Breast epithelium (tissue), 4 donors: Measurements from ENCODE around the gene PRDM13. TPM values are rescaled to one million over a fixed set of nuclear protein-coding genes. Genes with fewer than 3 reads are reported as not detected.

Source experiments
- DNase-seq, 2 donors: peaks; one replicate each; pipeline ENCODE4 v3.0.0-alpha.2; 2019; ENCODE audit warnings: low spot score in 2 of 2
- H3K27ac ChIP-seq, 2 donors: fragments of 200-600 bp; sonication (generic) in 1 of 2; one replicate each; pipeline ENCODE4 v1.5.1; 2016 to 2019; ENCODE audit warnings: mild to moderate bottlenecking in 1 of 2
- H3K27me3 ChIP-seq, 2 donors: fragments of 200-600 bp; sonication (generic) in 1 of 2; one replicate each; pipeline versions ENCODE4 v1.5.1 to v1.6.0; 2017 to 2019; ENCODE audit warnings: control low read depth in 1 of 2, mild to moderate bottlenecking in 1 of 2
- H3K36me3 ChIP-seq: fragments of 200-600 bp; one replicate; pipeline ENCODE4 v1.5.1; 2019
- H3K4me1 ChIP-seq, 2 donors: fragments of 200-600 bp; sonication (generic); one replicate each; pipeline ENCODE4 v1.5.1; 2016 to 2019; ENCODE audit warnings: control low read depth in 1 of 2
- H3K4me3 ChIP-seq, 3 donors: fragments of 200-600 bp; sonication (generic); 1 replicate in 2 of 3; 2 replicates in 1 of 3; pipeline ENCODE4 v1.5.1; 2016 to 2019; ENCODE audit warnings: mild to moderate bottlenecking in 3 of 3, moderate library complexity in 2 of 3
- H3K9me3 ChIP-seq, 2 donors: fragments of 200-600 bp; sonication (generic) in 1 of 2; one replicate each; pipeline ENCODE4 v1.5.1; 2016 to 2019; ENCODE audit warnings: control low read depth in 1 of 2
- POLR2A ChIP-seq: fragments of 450-650 bp; IDR thresholded peaks from one replicate; pipeline ENCODE4 v1.6.1; 2016; ENCODE audit warnings: antibody characterized with exemption, mild to moderate bottlenecking, moderate library complexity
- POLR2AphosphoS5 ChIP-seq, 3 donors: sonication (generic); formaldehyde crosslinking; IDR thresholded peaks; one replicate each; pipeline ENCODE4 v1.6.1; 2017; ENCODE audit warnings: antibody characterized with exemption in 3 of 3
- intact Hi-C: fragments of 100-400 bp; cut with DNase I; formaldehyde crosslinking; loops from one replicate; pipeline ENCODE4 v1.15.1; 2023; ENCODE audit warnings: low total_unique reads
- total RNA-seq, 3 donors: library from RNA; depleted of rRNA; stranded (reverse); fragments of >200 nt; gene quantifications; one replicate each; pipeline ENCODE4 v1.1.0, GENCODE V29; 2016
- TF ChIP-seq, protein P1 (sequence below), 3 donors: fragments of 450-650 bp; IDR thresholded peaks; one replicate each; pipeline ENCODE4 v1.5.1; 2016 to 2017; ENCODE audit warnings: antibody characterized with exemption in 3 of 3, mild to moderate bottlenecking in 3 of 3, moderate library complexity in 3 of 3

Gene PRDM13
- total RNA-seq, 3 donors from 2014 or later, result not detected

DNA sequence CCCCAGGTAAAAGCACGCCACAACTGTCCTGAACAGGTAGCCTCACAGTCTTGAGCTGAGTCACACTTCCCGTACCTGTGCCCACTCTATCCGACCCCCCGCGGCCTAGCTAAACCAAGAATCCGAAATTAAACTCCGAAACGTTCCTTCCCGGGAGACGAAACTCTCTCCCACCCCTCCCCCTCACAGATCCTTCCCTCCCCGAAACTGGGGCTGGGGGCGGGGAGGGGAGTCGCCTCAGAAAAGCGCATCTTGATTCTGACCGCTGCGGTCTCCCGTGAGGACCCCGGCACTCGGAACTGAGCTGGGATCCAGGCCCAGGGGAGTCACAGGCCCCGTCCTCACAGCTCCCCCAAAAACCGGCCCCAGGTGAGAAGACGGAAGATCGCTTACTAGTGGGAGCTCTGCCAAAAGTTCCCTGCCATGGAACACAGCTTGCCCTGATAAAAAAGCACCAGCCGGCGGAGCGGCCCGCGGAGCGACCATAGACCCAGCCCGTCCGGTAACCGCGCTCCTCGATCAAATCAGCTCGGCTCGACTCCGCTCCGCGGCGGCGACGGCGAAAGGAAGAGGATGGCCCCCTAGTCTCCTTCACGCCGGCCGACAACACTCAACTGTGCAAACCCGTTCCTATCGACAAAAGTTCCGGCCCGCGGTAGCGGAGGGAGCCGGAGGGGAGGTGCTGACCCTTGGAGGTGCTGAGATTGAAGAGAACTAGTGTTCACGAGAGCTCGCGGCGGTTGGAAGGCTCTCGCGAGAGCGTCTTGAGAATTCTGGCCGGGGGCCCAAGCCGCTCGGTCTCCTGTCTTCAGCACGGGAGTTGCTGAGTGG is 38.3 kb upstream of the PRDM13 start, which contains the start of gene CCNC:
CCNC (minus strand) TSS at position 558 of the 831 bp plus-strand sequence; CDS start at position 425, 133 bp downstream.
- Histone ChIP-seq H3K4me1 (peaks cover 0 to 16% of the 10 kb centered on the region in 2 donors), H3K27me3 (no peaks in the 10 kb centered on the region), H3K36me3 (no peaks in the 10 kb centered on the region), H3K4me3 (peak within 1 kb of the TSS; percentile 82 to 96 (median 93)), H3K9me3 (no peaks in the 10 kb centered on the region), H3K27ac (peak within 1 kb of the TSS; percentile 91 to 92)
- peak; percentile 92 for DNase-seq
- TF ChIP-seq POLR2AphosphoS5 (IDR thresholded peaks at IDR 0.05), result peak; percentile 79 to 91 (median 90)
- TF ChIP-seq, protein P1, sequence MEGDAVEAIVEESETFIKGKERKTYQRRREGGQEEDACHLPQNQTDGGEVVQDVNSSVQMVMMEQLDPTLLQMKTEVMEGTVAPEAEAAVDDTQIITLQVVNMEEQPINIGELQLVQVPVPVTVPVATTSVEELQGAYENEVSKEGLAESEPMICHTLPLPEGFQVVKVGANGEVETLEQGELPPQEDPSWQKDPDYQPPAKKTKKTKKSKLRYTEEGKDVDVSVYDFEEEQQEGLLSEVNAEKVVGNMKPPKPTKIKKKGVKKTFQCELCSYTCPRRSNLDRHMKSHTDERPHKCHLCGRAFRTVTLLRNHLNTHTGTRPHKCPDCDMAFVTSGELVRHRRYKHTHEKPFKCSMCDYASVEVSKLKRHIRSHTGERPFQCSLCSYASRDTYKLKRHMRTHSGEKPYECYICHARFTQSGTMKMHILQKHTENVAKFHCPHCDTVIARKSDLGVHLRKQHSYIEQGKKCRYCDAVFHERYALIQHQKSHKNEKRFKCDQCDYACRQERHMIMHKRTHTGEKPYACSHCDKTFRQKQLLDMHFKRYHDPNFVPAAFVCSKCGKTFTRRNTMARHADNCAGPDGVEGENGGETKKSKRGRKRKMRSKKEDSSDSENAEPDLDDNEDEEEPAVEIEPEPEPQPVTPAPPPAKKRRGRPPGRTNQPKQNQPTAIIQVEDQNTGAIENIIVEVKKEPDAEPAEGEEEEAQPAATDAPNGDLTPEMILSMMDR (IDR thresholded peaks at IDR 0.05), result no peak
- peak; percentile 56 for TF ChIP-seq POLR2A
- intact Hi-C loops, result loop anchor here (1.0 kb wide), 1 partner anchor 21 kb away; no protein-coding TSS in a partner anchor

DNA sequence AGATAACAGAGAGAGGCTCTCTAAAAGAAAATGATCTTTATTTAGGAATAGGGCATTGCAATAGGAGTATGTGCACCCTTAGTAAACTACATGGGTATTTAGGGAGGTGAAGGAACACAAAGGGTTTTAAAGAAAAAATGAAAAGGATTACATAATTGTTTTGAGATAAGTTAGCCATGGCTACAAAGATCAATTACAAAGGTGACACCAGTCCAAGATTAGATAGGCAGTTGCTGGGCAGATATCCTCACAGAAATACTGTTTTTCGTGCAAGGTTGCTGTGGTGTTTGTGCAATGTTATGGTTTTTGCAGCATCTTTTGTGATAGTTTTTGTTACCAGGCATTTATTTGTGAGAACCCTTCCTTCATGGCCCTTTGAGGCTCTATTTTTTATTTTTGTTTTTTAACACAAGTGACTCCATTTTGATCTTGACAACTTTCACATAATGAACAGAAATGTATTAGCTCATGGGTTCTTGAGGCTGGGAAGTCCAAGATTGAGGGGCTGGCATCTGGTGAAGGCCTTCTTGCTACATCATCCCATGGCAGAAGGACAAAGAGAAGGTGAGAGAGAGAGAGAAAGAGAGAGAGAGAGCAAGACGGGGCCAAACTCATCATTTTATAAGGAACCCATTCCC is 32.5 kb upstream of the PRDM13 start:
- Histone ChIP-seq H3K36me3 (no peaks in the 10 kb centered on the region), H3K27me3 (no peaks in the 10 kb centered on the region), H3K4me3 (no peak overlapping the region), H3K9me3 (no peaks in the 10 kb centered on the region), H3K4me1 (no peaks in the 10 kb centered on the region), H3K27ac (no peak overlapping the region)
- no peak for DNase-seq
- no peak for TF ChIP-seq POLR2AphosphoS5 (IDR thresholded peaks at IDR 0.05)
- no peak for TF ChIP-seq POLR2A
- TF ChIP-seq, protein P1 (IDR thresholded peaks at IDR 0.05), result no peak
- intact Hi-C loops, result no loop called here

DNA sequence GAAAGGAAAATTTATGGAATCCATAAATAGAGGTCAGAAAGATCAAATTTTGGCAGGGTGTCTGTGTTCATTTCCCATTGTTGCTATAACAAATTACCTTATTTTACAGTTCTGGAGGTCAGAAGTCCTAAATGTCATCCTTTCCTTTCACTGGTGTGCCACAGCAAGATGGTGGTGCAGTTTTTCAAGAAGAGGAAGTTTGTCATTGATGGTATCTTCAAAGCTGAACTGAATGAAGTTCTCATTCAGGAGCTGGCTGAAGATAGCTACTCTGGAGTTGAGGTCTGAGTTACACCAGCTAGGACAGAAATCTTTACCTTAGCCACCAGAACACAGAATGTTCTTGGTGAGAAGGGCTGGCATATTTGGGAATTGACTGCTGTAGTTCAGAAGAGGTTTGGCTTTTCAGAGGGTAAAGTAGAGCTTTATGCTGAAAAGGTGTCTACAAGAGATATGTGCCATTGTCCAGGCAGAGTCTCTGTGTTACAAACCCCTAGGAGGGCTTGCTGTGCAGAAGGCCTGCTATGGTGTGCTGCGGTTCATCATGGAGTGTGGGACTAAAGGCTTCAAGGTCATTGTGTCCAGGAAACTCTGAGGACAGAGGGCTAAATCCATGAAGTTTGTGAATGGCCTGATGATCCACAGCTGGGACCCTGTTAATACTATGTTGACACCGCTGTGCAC is 30.9 kb upstream of the PRDM13 start:
- H3K27me3 ChIP-seq, result no peaks in the 10 kb centered on the region
- no peaks in the 10 kb centered on the region for H3K9me3 ChIP-seq
- TF ChIP-seq POLR2AphosphoS5 (IDR thresholded peaks at IDR 0.05) (no peak), POLR2A (no peak)
- TF ChIP-seq, protein P1 (IDR thresholded peaks at IDR 0.05), result no peak
- H3K36me3 ChIP-seq, result no peaks in the 10 kb centered on the region
- H3K27ac ChIP-seq, result no peak overlapping the region
- no peak for DNase-seq
- H3K4me3 ChIP-seq, result no peak overlapping the region
- no peaks in the 10 kb centered on the region for H3K4me1 ChIP-seq
- intact Hi-C loops, result no loop called here

DNA sequence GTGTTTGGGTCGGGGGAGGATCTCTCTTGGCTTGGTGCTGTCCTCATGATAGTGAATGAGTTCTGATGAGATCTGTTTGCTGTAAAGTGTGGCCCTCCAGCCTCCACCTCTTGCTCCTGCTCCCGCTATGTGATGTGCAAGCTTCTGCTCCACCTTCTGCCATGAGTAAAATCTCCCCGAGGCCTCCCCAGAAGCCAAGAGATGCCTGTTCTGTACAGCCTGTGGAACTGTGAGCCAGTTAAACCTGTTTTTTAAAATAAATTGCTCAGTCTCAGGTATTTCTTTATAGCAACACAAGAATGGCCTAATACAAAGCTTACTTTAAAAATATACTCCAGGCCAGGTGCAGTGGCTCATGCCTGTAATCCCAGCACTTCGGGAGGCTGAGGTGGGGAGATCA is 26.9 kb upstream of the PRDM13 start:
- Histone ChIP-seq H3K9me3 (no peaks in the 10 kb centered on the region), H3K27me3 (no peaks in the 10 kb centered on the region), H3K4me3 (no peak overlapping the region), H3K27ac (no peak overlapping the region), H3K36me3 (no peaks in the 10 kb centered on the region), H3K4me1 (no peaks in the 10 kb centered on the region)
- no peak for DNase-seq
- TF ChIP-seq POLR2AphosphoS5 (IDR thresholded peaks at IDR 0.05), result no peak
- TF ChIP-seq, protein P1 (IDR thresholded peaks at IDR 0.05), result no peak
- TF ChIP-seq POLR2A, result no peak
- intact Hi-C loops, result no loop called here
